Natural killer cell (primary cell): ENCODE data around the gene HCFC2. TPM values are rescaled to one million over a fixed set of nuclear protein-coding genes. Genes with fewer than 3 reads are reported as not detected.

Experiments used
- ATAC-seq, 3 donors: fragments of 150-1000 bp in 2 of 3; fragments of 200-7000 bp in 1 of 3; cut with Tn5 transposase; 1 replicate in 1 of 3; 2 replicates in 2 of 3; pipeline ENCODE4 v1.10.0; 2021; ENCODE audit warnings: mild to moderate bottlenecking in 2 of 3, moderate library complexity in 2 of 3
- DNase-seq, 2 donors: peaks; one replicate each; pipeline versions ENCODE4 v3.0.0 to v3.0.0-alpha.2; 2013 to 2021; ENCODE audit warnings: mixed read lengths in 1 of 2
- H3K27ac ChIP-seq: one replicate; pipeline ENCODE4 v1.5.1; 2013; ENCODE audit warnings: mild to moderate bottlenecking, low read length
- H3K27me3 ChIP-seq: one replicate; pipeline ENCODE4 v1.6.1; 2013; ENCODE audit warnings: low read length; ENCODE audit not compliant: control insufficient read depth, insufficient read depth
- H3K36me3 ChIP-seq: one replicate; pipeline ENCODE4 v1.6.1; 2013; ENCODE audit warnings: low read length; ENCODE audit not compliant: control insufficient read depth, insufficient read depth
- H3K4me1 ChIP-seq: one replicate; pipeline ENCODE4 v1.6.1; 2013; ENCODE audit warnings: low read length; ENCODE audit not compliant: control insufficient read depth, insufficient read depth
- H3K4me3 ChIP-seq: one replicate; pipeline ENCODE4 v1.5.1; 2013; ENCODE audit warnings: low read length
- H3K9me3 ChIP-seq: one replicate; pipeline ENCODE4 v1.6.1; 2013; ENCODE audit warnings: low read length; ENCODE audit not compliant: control insufficient read depth, insufficient read depth
- H3K27ac Mint-ChIP-seq, 2 donors: one replicate each; pipeline ENCODE4 v1.8.0; 2022; ENCODE audit warnings: mild to moderate bottlenecking in 2 of 2, mixed read lengths in 2 of 2, moderate library complexity in 1 of 2
- H3K27me3 Mint-ChIP-seq, 2 donors: one replicate each; pipeline ENCODE4 v1.8.0; 2022; ENCODE audit warnings: low read depth in 2 of 2, mixed read lengths in 2 of 2
- H3K36me3 Mint-ChIP-seq: one replicate; pipeline ENCODE4 v1.8.0; 2022; ENCODE audit warnings: mixed read lengths
- H3K4me1 Mint-ChIP-seq, 2 donors: one replicate each; pipeline ENCODE4 v1.8.0; 2022; ENCODE audit warnings: mixed read lengths in 2 of 2
- H3K4me3 Mint-ChIP-seq: one replicate; pipeline ENCODE4 v1.8.0; 2022; ENCODE audit warnings: mild to moderate bottlenecking, moderate library complexity, mixed read lengths
- H3K9me3 Mint-ChIP-seq, 2 donors: one replicate each; pipeline ENCODE4 v1.8.0; 2022; ENCODE audit warnings: mixed read lengths in 2 of 2
- WGBS: methylation state at CpG from one replicate; pipeline ENCODE4 v1.1.7; 2013; ENCODE audit warnings: missing lambda C conversion rate; ENCODE audit not compliant: insufficient coverage; 5-methylcytosine and 5-hydroxymethylcytosine counted together
- intact Hi-C: fragments of 100-400 bp; cut with micrococcal nuclease; formaldehyde crosslinking; loops from one replicate; pipeline ENCODE4 v1.14.2; 2022
- total RNA-seq, 4 donors: library from RNA; stranded (reverse); fragments of 120-200 nt in 1 of 4; gene quantifications; one replicate each; pipeline versions ENCODE4 v1.2.3 to v1.2.4, GENCODE V29; 2013 to 2022
- TF ChIP-seq, protein P1 (sequence below): fragments of 200-600 bp; IDR thresholded peaks from one replicate; pipeline ENCODE4 v1.8.0; 2022; ENCODE audit warnings: antibody characterized with exemption

Gene HCFC2
- total RNA-seq, 3 donors from 2014 or later (not counting 1 experiment from before 2014, with no cell fraction given): 20.3 to 24.4 (median 23.8) TPM

DNA sequence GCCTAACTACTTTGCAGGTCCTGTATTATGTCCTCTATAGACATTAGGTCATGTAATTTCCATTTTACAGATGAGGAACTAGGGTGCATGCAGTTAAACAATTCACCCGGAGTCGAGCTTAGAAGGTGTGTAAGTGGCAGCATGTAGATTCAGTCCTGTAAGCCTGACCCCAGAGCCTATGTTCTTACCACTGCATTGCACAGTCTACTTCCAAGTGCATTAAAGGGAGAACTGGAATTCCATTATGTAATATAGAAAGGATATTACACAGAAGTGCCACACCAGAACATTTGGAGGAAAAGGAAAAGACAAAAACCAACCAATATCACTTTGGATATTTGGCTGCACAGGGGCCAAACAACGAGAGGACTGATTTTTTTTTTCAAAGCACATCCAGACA, 15.5 kb upstream of the HCFC2 start:
- peaks cover 16 to 34% of the 10 kb centered on the region in 2 donors for H3K27me3 Mint-ChIP-seq

DNA sequence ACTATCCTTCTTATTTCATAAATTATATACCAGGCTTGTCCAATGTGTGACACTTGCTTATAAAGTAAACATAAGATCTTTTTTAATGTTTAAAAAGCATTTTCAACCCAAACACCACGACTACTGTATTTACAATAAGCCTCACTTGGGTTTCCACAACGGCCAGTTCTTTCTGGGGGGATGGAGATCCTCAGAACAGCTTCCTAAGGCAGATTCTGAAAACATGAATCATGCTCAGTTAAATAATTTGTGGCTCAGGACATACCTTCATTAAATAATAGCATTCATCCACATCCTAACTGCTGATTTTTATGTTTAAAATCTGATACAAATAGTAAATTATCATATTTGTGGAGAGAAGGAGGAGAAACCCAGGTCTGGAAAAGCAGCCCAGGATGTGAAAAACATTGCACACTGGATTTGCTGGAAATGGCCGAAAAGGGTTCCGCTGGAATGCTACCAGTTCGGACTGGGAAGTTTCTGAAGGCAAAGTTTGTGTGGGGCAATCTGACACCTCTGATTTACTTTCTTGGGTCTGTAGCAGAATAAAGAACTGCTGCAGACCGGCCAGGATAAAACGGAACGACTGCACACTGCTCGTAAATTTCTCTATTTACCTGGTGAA, 14.9 kb upstream of the HCFC2 start:
- Mint-ChIP-seq H3K27me3 (peaks cover 17 to 34% of the 10 kb centered on the region in 2 donors), H3K4me1 (peaks cover 10 to 14% of the 10 kb centered on the region in 2 donors), H3K9me3 (no peaks in the 10 kb centered on the region), H3K4me3 (no peak overlapping the region), H3K36me3 (no peaks in the 10 kb centered on the region), H3K27ac (no peak overlapping the region)
- Histone ChIP-seq H3K27me3 (peaks cover 9% of the 10 kb centered on the region), H3K4me3 (no peak overlapping the region), H3K4me1 (peaks cover 4% of the 10 kb centered on the region), H3K9me3 (no peaks in the 10 kb centered on the region), H3K27ac (no peak overlapping the region), H3K36me3 (no peaks in the 10 kb centered on the region)
- intact Hi-C loops: no loop called here
- TF ChIP-seq, protein P1, sequence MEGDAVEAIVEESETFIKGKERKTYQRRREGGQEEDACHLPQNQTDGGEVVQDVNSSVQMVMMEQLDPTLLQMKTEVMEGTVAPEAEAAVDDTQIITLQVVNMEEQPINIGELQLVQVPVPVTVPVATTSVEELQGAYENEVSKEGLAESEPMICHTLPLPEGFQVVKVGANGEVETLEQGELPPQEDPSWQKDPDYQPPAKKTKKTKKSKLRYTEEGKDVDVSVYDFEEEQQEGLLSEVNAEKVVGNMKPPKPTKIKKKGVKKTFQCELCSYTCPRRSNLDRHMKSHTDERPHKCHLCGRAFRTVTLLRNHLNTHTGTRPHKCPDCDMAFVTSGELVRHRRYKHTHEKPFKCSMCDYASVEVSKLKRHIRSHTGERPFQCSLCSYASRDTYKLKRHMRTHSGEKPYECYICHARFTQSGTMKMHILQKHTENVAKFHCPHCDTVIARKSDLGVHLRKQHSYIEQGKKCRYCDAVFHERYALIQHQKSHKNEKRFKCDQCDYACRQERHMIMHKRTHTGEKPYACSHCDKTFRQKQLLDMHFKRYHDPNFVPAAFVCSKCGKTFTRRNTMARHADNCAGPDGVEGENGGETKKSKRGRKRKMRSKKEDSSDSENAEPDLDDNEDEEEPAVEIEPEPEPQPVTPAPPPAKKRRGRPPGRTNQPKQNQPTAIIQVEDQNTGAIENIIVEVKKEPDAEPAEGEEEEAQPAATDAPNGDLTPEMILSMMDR: no peak
- ATAC-seq: no peak
- 53% methylated on average over 9 of the region's 9 CpGs for WGBS
- DNase-seq: no peak

More for the DNA sequence above, 15.5 kb upstream of the HCFC2 start:
- Histone ChIP-seq H3K4me1 (peaks cover 4% of the 10 kb centered on the region), H3K27me3 (peaks cover 9% of the 10 kb centered on the region), H3K9me3 (no peaks in the 10 kb centered on the region), H3K36me3 (no peaks in the 10 kb centered on the region), H3K4me3 (no peak overlapping the region), H3K27ac (no peak overlapping the region)
- TF ChIP-seq, protein P1: no peak
- H3K27ac Mint-ChIP-seq: no peak overlapping the region
- H3K4me1 Mint-ChIP-seq: peaks cover 10 to 14% of the 10 kb centered on the region in 2 donors
- no peaks in the 10 kb centered on the region for H3K36me3 Mint-ChIP-seq
- H3K4me3 Mint-ChIP-seq: no peak overlapping the region
- intact Hi-C loops: no loop called here
- ATAC-seq: no peak
- H3K9me3 Mint-ChIP-seq: no peaks in the 10 kb centered on the region
- WGBS: 93% methylated on average over 3 of the region's 3 CpGs
- DNase-seq: no peak

DNA sequence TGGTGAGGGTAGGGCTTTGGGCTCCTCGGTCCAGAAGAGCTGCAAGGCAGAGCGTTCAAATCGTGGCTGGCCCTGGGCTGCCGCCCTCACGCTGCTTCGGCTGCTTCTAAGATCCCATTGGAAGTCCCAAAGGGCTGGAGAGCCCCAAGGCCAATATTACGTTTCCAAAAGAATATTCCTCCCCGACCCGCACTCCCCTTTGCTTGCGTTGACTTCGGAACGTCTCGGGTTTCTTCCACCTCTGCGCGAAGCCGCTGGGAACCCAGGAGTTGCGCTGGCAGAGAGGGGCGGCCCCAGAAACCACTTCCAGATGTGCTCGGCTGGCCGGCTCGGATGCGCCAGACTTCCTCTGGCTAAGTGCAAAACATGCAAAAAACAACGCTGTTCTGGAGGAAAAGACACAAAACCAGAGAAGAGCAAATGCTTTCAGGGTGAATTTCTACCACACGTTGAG, 14.4 kb upstream of the HCFC2 start, which contains the start of gene GLT8D2:
GLT8D2 (minus strand) TSS at position 285 of the 454 bp plus-strand sequence. CDS start 30,539 bp downstream, outside the sequence.
- intact Hi-C loops: no loop called here
- TF ChIP-seq, protein P1: no peak
- DNase-seq (no peak), ATAC-seq (peak in 1 of 3 donors; percentile 35)
- Mint-ChIP-seq H3K27me3 (peaks cover 22 to 39% of the 10 kb centered on the region in 2 donors), H3K36me3 (no peaks in the 10 kb centered on the region), H3K9me3 (no peaks in the 10 kb centered on the region), H3K27ac (no peak within 1 kb of the TSS), H3K4me3 (no peak within 1 kb of the TSS), H3K4me1 (peaks cover 10 to 11% of the 10 kb centered on the region in 2 donors)
- WGBS: 7% methylated on average over 24 of the region's 24 CpGs
- no peaks in the 10 kb centered on the region for H3K9me3 ChIP-seq
- no peak within 1 kb of the TSS for H3K4me3 ChIP-seq
- H3K27me3 ChIP-seq: peaks cover 9% of the 10 kb centered on the region
- H3K4me1 ChIP-seq: peaks cover 4% of the 10 kb centered on the region
- no peak within 1 kb of the TSS for H3K27ac ChIP-seq
- H3K36me3 ChIP-seq: no peaks in the 10 kb centered on the region
